ENCODE results near the gene RASAL2. TPM values are rescaled to one million over a fixed set of nuclear protein-coding genes. Genes with fewer than 3 reads are reported as not detected.

RASAL2 gene
- polyA plus RNA-seq, 1 experiment, result 21.4 TPM

GRCh38 chr1:178254433-178254832 is 160.5 kb downstream of the RASAL2 start:
- Histone ChIP-seq H3K9me3 (ENCODE audit: control insufficient read depth, insufficient read depth, low read length) (peaks cover 9% of the 10 kb centered on the region), H3K27ac (ENCODE audit: low read depth, low read length) (no peak overlapping the region), H3K27me3 (ENCODE audit: control insufficient read depth, insufficient read depth, low read length) (no peaks in the 10 kb centered on the region), H3K4me3 (ENCODE audit: low read depth, low read length) (no peak overlapping the region)
- POLR2A ChIA-PET, result no interaction called here
- CTCF ChIA-PET, result interaction anchor here (1.0 to 1.7 kb wide), 4 partner anchors 16 to 223 kb away, joined by 3 to 7 read pairs (median 3); no protein-coding TSS in a partner anchor
- no peak for DNase-seq (ENCODE audit: low read depth, low spot score)
- TF ChIP-seq, protein P1, sequence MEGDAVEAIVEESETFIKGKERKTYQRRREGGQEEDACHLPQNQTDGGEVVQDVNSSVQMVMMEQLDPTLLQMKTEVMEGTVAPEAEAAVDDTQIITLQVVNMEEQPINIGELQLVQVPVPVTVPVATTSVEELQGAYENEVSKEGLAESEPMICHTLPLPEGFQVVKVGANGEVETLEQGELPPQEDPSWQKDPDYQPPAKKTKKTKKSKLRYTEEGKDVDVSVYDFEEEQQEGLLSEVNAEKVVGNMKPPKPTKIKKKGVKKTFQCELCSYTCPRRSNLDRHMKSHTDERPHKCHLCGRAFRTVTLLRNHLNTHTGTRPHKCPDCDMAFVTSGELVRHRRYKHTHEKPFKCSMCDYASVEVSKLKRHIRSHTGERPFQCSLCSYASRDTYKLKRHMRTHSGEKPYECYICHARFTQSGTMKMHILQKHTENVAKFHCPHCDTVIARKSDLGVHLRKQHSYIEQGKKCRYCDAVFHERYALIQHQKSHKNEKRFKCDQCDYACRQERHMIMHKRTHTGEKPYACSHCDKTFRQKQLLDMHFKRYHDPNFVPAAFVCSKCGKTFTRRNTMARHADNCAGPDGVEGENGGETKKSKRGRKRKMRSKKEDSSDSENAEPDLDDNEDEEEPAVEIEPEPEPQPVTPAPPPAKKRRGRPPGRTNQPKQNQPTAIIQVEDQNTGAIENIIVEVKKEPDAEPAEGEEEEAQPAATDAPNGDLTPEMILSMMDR (IDR thresholded peaks at IDR 0.05; ENCODE audit: low read depth, low read length), result no peak

GRCh38 chr1:178258536-178258935 is 164.6 kb downstream of the RASAL2 start:
- Histone ChIP-seq H3K27me3 (ENCODE audit: control insufficient read depth, insufficient read depth, low read length) (no peaks in the 10 kb centered on the region), H3K4me3 (ENCODE audit: low read depth, low read length) (no peak overlapping the region), H3K9me3 (ENCODE audit: control insufficient read depth, insufficient read depth, low read length) (no peaks in the 10 kb centered on the region), H3K27ac (ENCODE audit: low read depth, low read length) (no peak overlapping the region)
- DNase-seq (ENCODE audit: low read depth, low spot score), result no peak
- ChIA-PET CTCF (no interaction called here), POLR2A (no interaction called here)
- TF ChIP-seq, protein P1 (IDR thresholded peaks at IDR 0.05; ENCODE audit: low read depth, low read length), result no peak

- Histone ChIP-seq H3K27me3 (ENCODE audit: control insufficient read depth, insufficient read depth, low read length) (no peaks in the 10 kb centered on the region), H3K4me3 (ENCODE audit: low read depth, low read length) (no peak overlapping the region; the same call in 1 of the 2 replicates), H3K9me3 (ENCODE audit: control insufficient read depth, insufficient read depth, low read length) (no peaks in the 10 kb centered on the region), H3K27ac (ENCODE audit: low read depth, low read length) (no peak overlapping the region)
- POLR2A ChIA-PET, result no interaction called here
- DNase-seq (ENCODE audit: low read depth, low spot score), result peak; percentile 59
- CTCF ChIA-PET, result interaction anchor here (1.2 kb wide), 1 partner anchor 230 kb away, joined by 4 read pairs; no protein-coding TSS in a partner anchor
- TF ChIP-seq, protein P1 (IDR thresholded peaks at IDR 0.05; ENCODE audit: low read depth, low read length), result no peak
Measured at GRCh38 chr1:178262120-178262500, 168.2 kb downstream of the RASAL2 start.

- CTCF ChIA-PET, result interaction anchor here (0.6 kb wide), 2 partner anchors 239 to 740 kb away, joined by 4 read pairs; no protein-coding TSS in a partner anchor
- POLR2A ChIA-PET, result no interaction called here
- no peak for DNase-seq (ENCODE audit: low read depth, low spot score)
- no peaks in the 10 kb centered on the region for H3K9me3 ChIP-seq (ENCODE audit: control insufficient read depth, insufficient read depth, low read length)
- no peak overlapping the region for H3K4me3 ChIP-seq (ENCODE audit: low read depth, low read length)
- no peaks in the 10 kb centered on the region for H3K27me3 ChIP-seq (ENCODE audit: control insufficient read depth, insufficient read depth, low read length)
- H3K27ac ChIP-seq (ENCODE audit: low read depth, low read length), result no peak overlapping the region
- TF ChIP-seq, protein P1 (IDR thresholded peaks at IDR 0.05; ENCODE audit: low read depth, low read length), result no peak
Measured at GRCh38 chr1:178263341-178263740, 169.4 kb downstream of the RASAL2 start.

DNA sequence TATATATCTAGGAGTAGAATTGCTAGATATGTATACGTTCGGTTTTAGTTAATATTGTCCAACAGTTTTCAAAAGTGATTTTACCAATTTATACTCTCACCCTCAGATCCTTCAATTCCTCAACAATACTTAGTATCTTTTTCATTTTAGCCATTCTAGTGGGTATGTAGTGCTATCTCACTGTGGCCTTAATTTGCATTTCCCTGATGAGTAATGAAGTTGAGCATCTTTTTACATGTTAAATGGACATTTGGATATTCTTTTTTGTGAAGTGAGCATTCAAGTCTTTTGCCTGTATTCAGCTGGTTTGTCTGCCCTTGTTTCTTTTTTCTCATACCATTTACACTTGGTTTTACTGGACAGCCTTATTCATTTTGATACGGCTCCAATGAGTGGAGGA is 172.2 kb downstream of the RASAL2 start:
- H3K27ac ChIP-seq (ENCODE audit: low read depth, low read length), result no peak overlapping the region
- POLR2A ChIA-PET, result no interaction called here
- CTCF ChIA-PET, result no interaction called here

More for the DNA sequence above, 172.2 kb downstream of the RASAL2 start:
- no peaks in the 10 kb centered on the region for H3K9me3 ChIP-seq (ENCODE audit: control insufficient read depth, insufficient read depth, low read length)
- no peak overlapping the region for H3K4me3 ChIP-seq (ENCODE audit: low read depth, low read length)
- H3K27me3 ChIP-seq (ENCODE audit: control insufficient read depth, insufficient read depth, low read length), result no peaks in the 10 kb centered on the region
- DNase-seq (ENCODE audit: low read depth, low spot score), result no peak
- TF ChIP-seq, protein P1 (IDR thresholded peaks at IDR 0.05; ENCODE audit: low read depth, low read length), result no peak

Measured in AG04450 (cell line).